H9 (cell line): ENCODE results near the gene TRIP6. TPM values are rescaled to one million over a fixed set of nuclear protein-coding genes. Genes with fewer than 3 reads are reported as not detected.

ENCODE experiments used
- DNase-seq: peaks from one replicate; pipeline ENCODE4 v3.0.0-alpha.2; 2017
- H2AFZ ChIP-seq: one replicate; pipeline ENCODE4 v1.6.1; 2013; ENCODE audit warnings: mild to moderate bottlenecking, low read length, control low read depth, moderate library complexity
- H2AK5ac ChIP-seq: 2 replicates; pipeline ENCODE4 v1.6.1; 2013; ENCODE audit warnings: low read length, control low read depth, mixed read lengths; ENCODE audit not compliant: insufficient read length
- H2BK120ac ChIP-seq: one replicate; pipeline ENCODE4 v1.6.1; 2013; ENCODE audit warnings: low read depth, mild to moderate bottlenecking, low read length, control low read depth, inconsistent platforms; ENCODE audit not compliant: poor library complexity, severe bottlenecking
- H2BK12ac ChIP-seq: 2 replicates; pipeline ENCODE4 v1.6.1; 2013; ENCODE audit warnings: low read length, control low read depth, mixed read lengths, low read depth; ENCODE audit not compliant: insufficient read length
- H2BK15ac ChIP-seq: 2 replicates; pipeline ENCODE4 v1.6.1; 2013; ENCODE audit warnings: low read depth, low read length, control low read depth
- H2BK20ac ChIP-seq: one replicate; pipeline ENCODE4 v1.6.1; 2013; ENCODE audit warnings: low read depth, mild to moderate bottlenecking, low read length, control low read depth, inconsistent platforms; ENCODE audit not compliant: poor library complexity, severe bottlenecking
- H2BK5ac ChIP-seq: 2 replicates; pipeline ENCODE4 v1.6.1; 2013; ENCODE audit warnings: low read length, control low read depth, mixed read lengths; ENCODE audit not compliant: insufficient read length
- H3K14ac ChIP-seq: 2 replicates; pipeline ENCODE4 v1.6.1; 2013; ENCODE audit warnings: low read length, control low read depth; ENCODE audit not compliant: insufficient read depth
- H3K18ac ChIP-seq: 2 replicates; pipeline ENCODE4 v1.6.1; 2013; ENCODE audit warnings: low read depth, mild to moderate bottlenecking, mixed read lengths, low read length, control low read depth; ENCODE audit not compliant: insufficient read length
- H3K23ac ChIP-seq: 2 replicates; pipeline ENCODE4 v1.6.1; 2013; ENCODE audit warnings: low read length, control low read depth, mixed read lengths, low read depth; ENCODE audit not compliant: insufficient read length
- H3K23me2 ChIP-seq: 2 replicates; pipeline ENCODE4 v1.6.1; 2013; ENCODE audit warnings: low read depth, mild to moderate bottlenecking, mixed read lengths, low read length, control low read depth; ENCODE audit not compliant: insufficient read length, poor library complexity, severe bottlenecking
- H3K27ac ChIP-seq: 2 replicates; pipeline ENCODE4 v1.5.1; 2013; ENCODE audit warnings: low read length, control low read depth, mixed read lengths, low read depth; ENCODE audit not compliant: insufficient read length
- H3K27me3 ChIP-seq: 2 replicates; pipeline ENCODE4 v1.6.1; 2013; ENCODE audit warnings: low read length, control low read depth, inconsistent platforms; ENCODE audit not compliant: insufficient read depth
- H3K4ac ChIP-seq: 2 replicates; pipeline ENCODE4 v1.6.1; 2013; ENCODE audit warnings: low read depth, mild to moderate bottlenecking, control low read depth, inconsistent platforms, low read length, moderate library complexity
- H3K4me1 ChIP-seq: 2 replicates; pipeline ENCODE4 v1.6.1; 2013; ENCODE audit warnings: low read length, control low read depth, inconsistent platforms; ENCODE audit not compliant: insufficient read depth
- H3K4me2 ChIP-seq: 2 replicates; pipeline ENCODE4 v1.6.1; 2013; ENCODE audit warnings: low read length, control low read depth, mixed read lengths; ENCODE audit not compliant: insufficient read length, insufficient read depth
- H3K56ac ChIP-seq: 2 replicates; pipeline ENCODE4 v1.6.1; 2013; ENCODE audit warnings: low read depth, mild to moderate bottlenecking, mixed read lengths, low read length, control low read depth; ENCODE audit not compliant: insufficient read length
- H3K79me1 ChIP-seq: 2 replicates; pipeline ENCODE4 v1.6.1; 2013; ENCODE audit warnings: low read depth, mild to moderate bottlenecking, moderate library complexity, low read length, control low read depth, inconsistent platforms; ENCODE audit not compliant: insufficient read depth, poor library complexity, severe bottlenecking
- H3K79me2 ChIP-seq: 2 replicates; pipeline ENCODE4 v1.6.1; 2013; ENCODE audit warnings: low read length, control low read depth, inconsistent platforms; ENCODE audit not compliant: insufficient read depth
- H3K9ac ChIP-seq: 2 replicates; pipeline ENCODE4 v1.6.1; 2013; ENCODE audit warnings: low read length, control low read depth, mixed read lengths; ENCODE audit not compliant: insufficient read length; ENCODE audit errors: extremely low read depth
- H3K9me3 ChIP-seq: one replicate; pipeline ENCODE4 v1.6.1; 2013; ENCODE audit warnings: low read depth, low read length, inconsistent platforms; ENCODE audit not compliant: control insufficient read depth
- H3T11ph ChIP-seq: one replicate; pipeline ENCODE4 v1.6.1; 2013; ENCODE audit warnings: mild to moderate bottlenecking, low read length, control low read depth, inconsistent platforms
- H4K20me1 ChIP-seq: one replicate; pipeline ENCODE4 v1.6.1; 2013; ENCODE audit not compliant: control insufficient read depth, insufficient read length, insufficient read depth
- H4K5ac ChIP-seq: 2 replicates; pipeline ENCODE4 v1.6.1; 2013; ENCODE audit warnings: low read depth, mild to moderate bottlenecking, mixed read lengths, low read length, control low read depth; ENCODE audit not compliant: insufficient read length
- H4K8ac ChIP-seq: replicated peaks from 2 replicates; pipeline ENCODE4 v1.6.1; 2013; ENCODE audit warnings: low read length, control low read depth, mixed read lengths, low read depth; ENCODE audit not compliant: insufficient read length
- H4K91ac ChIP-seq: 2 replicates; pipeline ENCODE4 v1.6.1; 2013; ENCODE audit warnings: low read depth, mild to moderate bottlenecking, moderate library complexity, mixed read lengths, low read length, control low read depth; ENCODE audit not compliant: insufficient read length
- H3K27ac Mint-ChIP-seq, 3 experiments: 2 replicates in 2 of 3; 3 replicates in 1 of 3; pipeline ENCODE4 v1.8.0; 2020 to 2021; ENCODE audit warnings: mixed read lengths in 3 of 3, mild to moderate bottlenecking in 1 of 3, moderate library complexity in 1 of 3
- H3K27me3 Mint-ChIP-seq: 2 replicates; pipeline ENCODE4 v1.8.0; 2021; ENCODE audit warnings: low read depth, mild to moderate bottlenecking, moderate library complexity, mixed read lengths
- H3K36me3 Mint-ChIP-seq, 3 experiments: 2 replicates in 2 of 3; 3 replicates in 1 of 3; pipeline ENCODE4 v1.8.0; 2020 to 2021; ENCODE audit warnings: low read depth in 3 of 3, mixed read lengths in 3 of 3; ENCODE audit not compliant: insufficient read depth in 1 of 3
- H3K4me1 Mint-ChIP-seq, 2 experiments: 2 replicates each; pipeline ENCODE4 v1.8.0; 2020; ENCODE audit warnings: mixed read lengths in 2 of 2
- H3K4me3 Mint-ChIP-seq, 2 experiments: 2 replicates in 1 of 2; 3 replicates in 1 of 2; pipeline ENCODE4 v1.8.0; 2020 to 2021; ENCODE audit warnings: mild to moderate bottlenecking in 2 of 2, mixed read lengths in 2 of 2, moderate library complexity in 1 of 2
- H3K9me3 Mint-ChIP-seq, 2 experiments: 2 replicates in 1 of 2; 3 replicates in 1 of 2; pipeline ENCODE4 v1.8.0; 2020; ENCODE audit warnings: mild to moderate bottlenecking in 2 of 2, mixed read lengths in 2 of 2, moderate library complexity in 1 of 2
- WGBS: extraction: QIAGEN DNeasy Blood & Tissue Kit; methylation state at CpG from one replicate; pipeline ENCODE4 v1.1.7; 2013; ENCODE audit warnings: missing lambda C conversion rate, low lambda C conversion rate, mixed read lengths; ENCODE audit not compliant: insufficient read length; ENCODE audit errors: extremely low coverage; 5-methylcytosine and 5-hydroxymethylcytosine counted together
- total RNA-seq: library from RNA; stranded (reverse); gene quantifications from 2 replicates; pipeline ENCODE4 v1.2.1, GENCODE V29; 2021
- TF ChIP-seq, protein P1 (sequence below): fragments of 200-600 bp; sonication (generic); conservative IDR thresholded peaks from 3 replicates; pipeline ENCODE4 v1.8.0; 2021; ENCODE audit warnings: antibody characterized with exemption, mild to moderate bottlenecking

The TRIP6 gene
- total RNA-seq, 1 experiment from 2014 or later = 122 TPM

DNA sequence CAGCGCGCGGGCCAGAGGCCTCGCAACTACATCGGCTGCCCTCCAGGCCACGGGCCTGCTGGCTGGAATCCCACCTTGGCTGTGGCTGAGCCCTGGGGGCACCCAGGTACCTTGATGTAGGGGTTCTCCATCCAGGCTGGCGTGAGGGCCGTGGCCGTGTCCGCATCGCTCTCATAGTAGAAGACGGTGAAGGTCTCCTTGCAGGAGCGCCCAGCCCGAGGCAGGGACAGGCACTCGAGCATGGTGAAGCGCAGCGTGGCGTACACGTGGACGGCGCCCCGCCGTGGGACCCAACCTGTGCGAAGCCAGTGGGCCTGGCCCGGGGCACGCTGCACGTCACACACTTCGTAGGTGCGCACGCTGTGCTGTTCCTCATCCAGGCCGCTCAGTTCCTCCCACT is 43.7 kb upstream of the TRIP6 start:
- no peak overlapping the region for H3K9ac ChIP-seq
- DNase-seq = no peak
- peaks cover 21% of the 10 kb centered on the region for H3K79me1 ChIP-seq
- peaks cover 15% of the 10 kb centered on the region for H3K79me2 ChIP-seq
- peaks cover 7% of the 10 kb centered on the region; the same call in 1 of the 2 replicates for H3K4me1 ChIP-seq
- no peak overlapping the region for H3K4me2 ChIP-seq
- no peaks in the 10 kb centered on the region for H4K20me1 ChIP-seq
- H2BK20ac ChIP-seq = no peak overlapping the region
- H3K23me2 ChIP-seq = peaks cover 16% of the 10 kb centered on the region
- no peak overlapping the region for H3K18ac ChIP-seq
- H2BK12ac ChIP-seq = no peak overlapping the region
- H4K5ac ChIP-seq = no peak overlapping the region
- WGBS = no CpG with 5 or more reads among the region's 31 CpGs
- H3K14ac ChIP-seq = no peak overlapping the region
- no peak overlapping the region for H3T11ph ChIP-seq
- no peak overlapping the region for H3K56ac ChIP-seq
- H3K27me3 ChIP-seq = no peaks in the 10 kb centered on the region
- H4K8ac ChIP-seq = no peak overlapping the region
- 0 out of 5 replicates have a peak overlapping the region, but pooled peaks of 1 of the 2 experiments have one; percentile 48 for H3K4me3 Mint-ChIP-seq
- peaks cover 19 to 27% of the 10 kb centered on the region in 2 experiments for H3K4me1 Mint-ChIP-seq
- TF ChIP-seq, protein P1, sequence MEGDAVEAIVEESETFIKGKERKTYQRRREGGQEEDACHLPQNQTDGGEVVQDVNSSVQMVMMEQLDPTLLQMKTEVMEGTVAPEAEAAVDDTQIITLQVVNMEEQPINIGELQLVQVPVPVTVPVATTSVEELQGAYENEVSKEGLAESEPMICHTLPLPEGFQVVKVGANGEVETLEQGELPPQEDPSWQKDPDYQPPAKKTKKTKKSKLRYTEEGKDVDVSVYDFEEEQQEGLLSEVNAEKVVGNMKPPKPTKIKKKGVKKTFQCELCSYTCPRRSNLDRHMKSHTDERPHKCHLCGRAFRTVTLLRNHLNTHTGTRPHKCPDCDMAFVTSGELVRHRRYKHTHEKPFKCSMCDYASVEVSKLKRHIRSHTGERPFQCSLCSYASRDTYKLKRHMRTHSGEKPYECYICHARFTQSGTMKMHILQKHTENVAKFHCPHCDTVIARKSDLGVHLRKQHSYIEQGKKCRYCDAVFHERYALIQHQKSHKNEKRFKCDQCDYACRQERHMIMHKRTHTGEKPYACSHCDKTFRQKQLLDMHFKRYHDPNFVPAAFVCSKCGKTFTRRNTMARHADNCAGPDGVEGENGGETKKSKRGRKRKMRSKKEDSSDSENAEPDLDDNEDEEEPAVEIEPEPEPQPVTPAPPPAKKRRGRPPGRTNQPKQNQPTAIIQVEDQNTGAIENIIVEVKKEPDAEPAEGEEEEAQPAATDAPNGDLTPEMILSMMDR = no peak
- no peak overlapping the region for H2BK5ac ChIP-seq
- H2AK5ac ChIP-seq = no peak overlapping the region
- no peak overlapping the region for H2BK15ac ChIP-seq
- no peak overlapping the region for H2BK120ac ChIP-seq
- no peak overlapping the region for H3K4ac ChIP-seq
- H3K27ac ChIP-seq = no peak overlapping the region
- H3K9me3 Mint-ChIP-seq = peaks cover 0 to 2% of the 10 kb centered on the region in 2 experiments; a peak in 2 of 5 replicates
- peaks cover 48 to 74% (median 73%) of the 10 kb centered on the region in 3 experiments; a peak in 6 of 7 replicates for H3K36me3 Mint-ChIP-seq
- no peaks in the 10 kb centered on the region; the same call in none of the 2 replicates for H3K27me3 Mint-ChIP-seq
- H3K9me3 ChIP-seq = no peaks in the 10 kb centered on the region
- H4K91ac ChIP-seq = no peak overlapping the region
- no peak overlapping the region for H3K27ac Mint-ChIP-seq
- no peak overlapping the region for H2AFZ ChIP-seq
- H3K23ac ChIP-seq = no peak overlapping the region
